ENCODE data around the gene HEY2.
"Not testable (repeated sequence)": the region's sequence is repeated elsewhere in the genome, so short reads cannot be mapped to it uniquely, and the experiment has no call there.

The HEY2 gene

DNA sequence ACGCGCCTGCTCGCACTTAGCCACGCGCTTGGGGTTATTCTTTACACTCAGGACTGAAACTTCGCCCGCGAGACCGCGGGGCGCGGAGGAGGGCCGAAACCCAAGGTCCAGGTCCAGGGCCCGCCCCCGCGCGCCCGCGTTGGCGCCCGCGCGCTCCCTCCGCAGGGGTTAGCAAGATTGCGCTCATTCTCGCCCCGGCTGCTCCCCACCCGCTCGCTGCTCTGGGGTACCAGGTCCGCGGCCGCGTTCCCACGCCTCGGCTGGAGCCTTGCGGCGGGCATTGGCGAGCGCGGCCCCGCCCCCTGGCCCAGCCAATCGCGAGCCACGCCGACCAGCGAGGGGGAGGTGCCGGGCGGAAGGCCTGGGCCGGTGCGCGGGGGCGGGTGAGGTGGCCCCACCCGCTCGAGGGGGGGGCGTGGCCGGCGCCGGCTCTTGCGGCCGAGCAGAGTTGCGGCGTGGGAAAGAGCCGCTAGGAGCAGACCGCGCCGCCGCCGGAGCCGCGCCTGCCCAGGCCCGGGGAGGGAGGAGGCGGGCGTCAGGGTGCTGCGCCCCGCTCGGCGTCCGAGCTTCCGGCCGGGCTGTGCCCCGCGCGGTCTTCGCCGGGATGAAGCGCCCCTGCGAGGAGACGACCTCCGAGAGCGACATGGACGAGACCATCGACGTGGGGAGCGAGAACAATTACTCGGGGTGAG is at the start of gene HEY2:
TSS of gene HEY2 (plus strand) at position 460 of the 692 bp plus-strand sequence. CDS start at position 605, 145 bp downstream.
- DNase-seq (ENCODE audit: low read depth) = peak; percentile 33
- H3K4me3 ChIP-seq (ENCODE audit: low read depth, low read length) = peak within 1 kb of the TSS; percentile 49
- TF ChIP-seq, protein P1, sequence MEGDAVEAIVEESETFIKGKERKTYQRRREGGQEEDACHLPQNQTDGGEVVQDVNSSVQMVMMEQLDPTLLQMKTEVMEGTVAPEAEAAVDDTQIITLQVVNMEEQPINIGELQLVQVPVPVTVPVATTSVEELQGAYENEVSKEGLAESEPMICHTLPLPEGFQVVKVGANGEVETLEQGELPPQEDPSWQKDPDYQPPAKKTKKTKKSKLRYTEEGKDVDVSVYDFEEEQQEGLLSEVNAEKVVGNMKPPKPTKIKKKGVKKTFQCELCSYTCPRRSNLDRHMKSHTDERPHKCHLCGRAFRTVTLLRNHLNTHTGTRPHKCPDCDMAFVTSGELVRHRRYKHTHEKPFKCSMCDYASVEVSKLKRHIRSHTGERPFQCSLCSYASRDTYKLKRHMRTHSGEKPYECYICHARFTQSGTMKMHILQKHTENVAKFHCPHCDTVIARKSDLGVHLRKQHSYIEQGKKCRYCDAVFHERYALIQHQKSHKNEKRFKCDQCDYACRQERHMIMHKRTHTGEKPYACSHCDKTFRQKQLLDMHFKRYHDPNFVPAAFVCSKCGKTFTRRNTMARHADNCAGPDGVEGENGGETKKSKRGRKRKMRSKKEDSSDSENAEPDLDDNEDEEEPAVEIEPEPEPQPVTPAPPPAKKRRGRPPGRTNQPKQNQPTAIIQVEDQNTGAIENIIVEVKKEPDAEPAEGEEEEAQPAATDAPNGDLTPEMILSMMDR (IDR thresholded peaks at IDR 0.05; ENCODE audit: control insufficient read depth, extremely low read depth, insufficient read depth) = no peak

DNA sequence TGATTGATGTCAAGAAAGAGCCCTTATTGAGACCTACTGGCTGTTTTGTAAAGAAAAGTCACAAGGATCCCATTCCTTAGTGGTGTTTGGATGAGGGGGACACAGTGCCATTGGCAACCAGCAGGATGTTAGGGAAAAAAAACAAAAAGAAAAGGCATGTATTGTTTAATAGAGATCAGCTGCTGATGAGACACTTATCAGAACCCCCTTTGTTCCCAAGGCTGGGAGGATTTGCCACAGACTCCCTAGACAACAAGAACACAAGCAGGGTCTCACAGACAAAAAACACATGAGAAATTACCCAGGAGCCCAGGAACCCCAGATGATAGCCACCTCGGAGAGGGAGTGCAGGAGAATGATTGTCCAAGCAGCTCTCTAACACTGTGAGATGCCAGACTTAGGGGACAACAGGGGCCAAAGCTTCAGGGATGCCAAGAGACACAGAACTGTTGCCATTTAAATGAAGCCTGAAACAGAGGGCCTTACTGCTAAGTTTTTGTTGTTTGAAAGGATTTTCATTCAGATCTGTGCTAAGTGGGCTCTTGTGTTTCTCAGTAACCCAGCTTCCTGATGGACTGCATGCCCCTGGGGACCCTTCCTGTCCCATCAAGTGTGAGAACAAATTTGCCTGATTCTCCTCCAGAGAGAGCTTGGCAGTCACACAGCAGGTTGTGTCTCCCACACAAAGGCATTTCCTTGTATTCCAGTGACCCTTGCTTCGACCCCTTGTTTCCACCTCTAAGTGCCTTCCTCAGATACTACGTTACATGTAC is 48.7 kb upstream of the HEY2 start:
- DNase-seq (ENCODE audit: low read depth) = no peak
- TF ChIP-seq, protein P1 (IDR thresholded peaks at IDR 0.05; ENCODE audit: control insufficient read depth, extremely low read depth, insufficient read depth) = no peak
- H3K4me3 ChIP-seq (ENCODE audit: low read depth, low read length) = no peak overlapping the region

DNA sequence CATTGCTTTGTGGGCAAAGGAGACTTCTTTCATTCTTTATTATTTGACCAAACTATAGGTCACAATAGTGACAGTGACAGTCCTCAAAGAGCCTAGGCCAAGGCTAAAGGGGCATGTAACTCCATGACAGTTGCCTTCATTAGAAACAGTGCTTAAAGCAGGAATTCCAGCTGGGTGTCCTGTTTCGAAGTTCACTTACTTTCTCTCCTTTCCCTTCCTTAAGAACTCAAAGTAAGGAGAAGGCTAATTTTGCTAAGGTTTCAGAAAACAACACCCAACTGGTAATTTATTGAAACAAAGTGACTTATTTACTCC is 48.1 kb upstream of the HEY2 start:
- TF ChIP-seq, protein P1 (IDR thresholded peaks at IDR 0.05; ENCODE audit: control insufficient read depth, extremely low read depth, insufficient read depth) = no peak
- no peak for DNase-seq (ENCODE audit: low read depth)
- no peak overlapping the region for H3K4me3 ChIP-seq (ENCODE audit: low read depth, low read length)

DNA sequence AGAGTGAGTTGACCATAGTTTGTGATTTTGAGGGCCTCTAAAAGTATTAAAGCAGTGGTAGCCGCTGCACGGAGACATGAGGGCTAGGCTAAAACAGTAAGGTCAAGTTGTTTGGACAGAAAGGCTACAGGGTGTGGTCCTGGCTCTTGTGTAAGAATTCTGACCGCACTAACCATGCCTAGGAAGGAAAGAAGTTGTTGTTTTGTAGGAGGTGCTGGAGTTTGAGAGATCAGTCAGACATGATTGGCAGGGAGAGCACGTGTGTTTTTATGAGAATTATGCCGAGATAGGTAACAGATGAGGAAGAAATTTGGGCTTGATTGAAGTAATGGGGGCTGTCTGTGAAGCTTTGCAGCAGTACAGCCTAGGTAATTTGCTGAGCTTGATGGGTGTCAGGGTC is 45.5 kb upstream of the HEY2 start:
- not testable (repeated sequence) for H3K4me3 ChIP-seq (ENCODE audit: low read depth, low read length); DNase-seq (ENCODE audit: low read depth)

DNA sequence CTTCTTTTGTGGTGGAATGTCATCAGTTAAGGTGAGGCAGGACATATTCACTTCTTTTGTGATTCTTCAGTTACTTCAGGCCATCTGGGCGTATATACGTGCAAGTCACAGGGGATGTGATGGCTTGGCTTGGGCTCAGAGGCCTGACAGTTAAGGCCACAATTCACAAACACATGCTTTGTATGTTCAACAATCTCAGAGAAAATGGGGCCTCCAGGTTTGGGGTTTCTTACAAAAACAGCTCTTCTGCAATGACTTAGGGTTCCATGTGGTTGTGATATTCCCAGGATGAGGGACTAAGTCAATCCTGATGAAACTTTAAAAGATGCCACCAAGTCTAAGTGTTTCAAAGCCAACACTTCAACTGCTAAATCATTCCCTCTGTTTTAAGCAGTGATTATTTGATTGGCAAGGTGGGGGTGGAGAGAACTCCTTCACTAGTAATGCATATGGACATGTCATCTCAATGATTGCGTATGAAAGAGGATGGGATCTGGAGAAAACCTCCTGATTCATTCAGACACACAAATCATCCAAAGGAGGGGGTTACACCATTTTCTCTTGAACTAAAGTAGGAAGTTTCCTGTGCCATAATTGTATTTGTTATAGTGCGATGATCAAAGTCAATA is 41.7 kb upstream of the HEY2 start:
- no peak overlapping the region for H3K4me3 ChIP-seq (ENCODE audit: low read depth, low read length)
- TF ChIP-seq, protein P1 (IDR thresholded peaks at IDR 0.05; ENCODE audit: control insufficient read depth, extremely low read depth, insufficient read depth) = no peak
- no peak for DNase-seq (ENCODE audit: low read depth)

DNA sequence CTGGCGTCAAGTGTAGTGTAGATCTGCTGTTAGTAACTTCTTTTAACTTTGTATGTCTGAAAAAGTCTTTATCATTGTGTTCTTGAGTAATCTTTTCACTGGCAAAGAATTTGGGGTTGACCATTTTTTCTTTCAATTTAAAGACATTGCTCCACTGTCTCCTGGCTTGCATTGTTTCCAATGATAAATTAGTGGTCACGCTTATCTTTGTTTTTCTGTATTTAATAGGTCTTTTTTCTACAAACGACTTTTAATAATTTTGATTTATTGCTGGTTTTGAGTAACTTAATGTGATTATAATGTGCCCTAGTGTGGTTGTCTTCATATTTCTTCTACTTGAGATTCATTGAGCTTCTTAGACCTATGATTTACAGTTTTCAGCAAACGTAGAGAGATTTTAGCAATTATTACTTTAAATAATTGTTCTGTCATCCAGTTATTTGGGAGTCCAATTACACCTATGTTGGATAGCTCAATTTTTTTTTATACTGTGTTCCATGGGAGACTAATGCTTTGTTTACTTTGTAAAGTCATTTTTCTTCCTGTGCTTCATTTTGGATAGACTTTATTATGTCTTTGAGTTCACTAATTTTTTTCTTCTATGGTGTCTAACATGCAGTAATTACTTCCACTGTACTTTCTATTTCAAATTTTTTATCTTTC is 38.3 kb upstream of the HEY2 start:
- TF ChIP-seq, protein P1 (IDR thresholded peaks at IDR 0.05; ENCODE audit: control insufficient read depth, extremely low read depth, insufficient read depth) = no peak
- no peak overlapping the region for H3K4me3 ChIP-seq (ENCODE audit: low read depth, low read length)
- no peak for DNase-seq (ENCODE audit: low read depth)
